Measurements from ENCODE around the gene AMPD3.

Gene AMPD3

DNA sequence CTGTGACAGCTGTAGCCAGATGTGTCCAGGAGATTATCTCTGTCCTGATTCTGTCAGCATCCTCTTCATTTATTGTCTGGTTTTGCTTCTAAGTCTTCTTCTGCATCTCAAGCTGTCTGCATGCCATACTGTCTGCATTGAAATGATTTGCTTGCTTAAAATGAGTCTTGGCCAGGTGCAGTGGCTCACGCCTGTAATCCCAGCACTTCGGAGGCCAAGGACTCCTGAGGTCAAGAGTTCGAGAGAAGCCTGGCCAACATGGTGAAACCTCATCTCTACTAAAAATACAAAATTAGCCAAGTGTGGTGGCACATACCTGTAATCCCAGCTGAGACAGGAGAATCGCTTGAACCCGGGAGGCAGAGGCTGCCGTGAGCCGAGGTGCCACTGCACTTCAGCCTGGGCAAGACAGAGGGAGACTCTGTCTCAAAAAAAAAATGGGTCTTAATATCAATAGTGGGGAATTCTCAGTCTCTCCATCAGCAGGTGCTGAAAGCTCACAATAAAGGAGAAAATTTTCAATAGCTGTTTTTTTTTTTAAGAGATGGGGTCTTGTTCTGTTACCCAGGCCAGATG is 39.2 kb upstream of the AMPD3 start:
- no peak for DNase-seq (ENCODE audit: low spot score)
- TF ChIP-seq, protein P1, sequence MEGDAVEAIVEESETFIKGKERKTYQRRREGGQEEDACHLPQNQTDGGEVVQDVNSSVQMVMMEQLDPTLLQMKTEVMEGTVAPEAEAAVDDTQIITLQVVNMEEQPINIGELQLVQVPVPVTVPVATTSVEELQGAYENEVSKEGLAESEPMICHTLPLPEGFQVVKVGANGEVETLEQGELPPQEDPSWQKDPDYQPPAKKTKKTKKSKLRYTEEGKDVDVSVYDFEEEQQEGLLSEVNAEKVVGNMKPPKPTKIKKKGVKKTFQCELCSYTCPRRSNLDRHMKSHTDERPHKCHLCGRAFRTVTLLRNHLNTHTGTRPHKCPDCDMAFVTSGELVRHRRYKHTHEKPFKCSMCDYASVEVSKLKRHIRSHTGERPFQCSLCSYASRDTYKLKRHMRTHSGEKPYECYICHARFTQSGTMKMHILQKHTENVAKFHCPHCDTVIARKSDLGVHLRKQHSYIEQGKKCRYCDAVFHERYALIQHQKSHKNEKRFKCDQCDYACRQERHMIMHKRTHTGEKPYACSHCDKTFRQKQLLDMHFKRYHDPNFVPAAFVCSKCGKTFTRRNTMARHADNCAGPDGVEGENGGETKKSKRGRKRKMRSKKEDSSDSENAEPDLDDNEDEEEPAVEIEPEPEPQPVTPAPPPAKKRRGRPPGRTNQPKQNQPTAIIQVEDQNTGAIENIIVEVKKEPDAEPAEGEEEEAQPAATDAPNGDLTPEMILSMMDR (conservative IDR thresholded peaks at IDR 0.05; ENCODE audit: low read depth), result no peak
- POLR2A ChIA-PET (ENCODE audit: low non-redundant PET), result interaction anchor here (0.6 kb wide), 1 partner anchor 126 kb away, joined by 4 read pairs; no protein-coding TSS in a partner anchor
- CTCF ChIA-PET, result interaction anchor here (0.6 kb wide), 1 partner anchor 101 kb away, joined by 5 read pairs; no protein-coding TSS in a partner anchor
- H3K27ac ChIP-seq, result no peak overlapping the region

DNA sequence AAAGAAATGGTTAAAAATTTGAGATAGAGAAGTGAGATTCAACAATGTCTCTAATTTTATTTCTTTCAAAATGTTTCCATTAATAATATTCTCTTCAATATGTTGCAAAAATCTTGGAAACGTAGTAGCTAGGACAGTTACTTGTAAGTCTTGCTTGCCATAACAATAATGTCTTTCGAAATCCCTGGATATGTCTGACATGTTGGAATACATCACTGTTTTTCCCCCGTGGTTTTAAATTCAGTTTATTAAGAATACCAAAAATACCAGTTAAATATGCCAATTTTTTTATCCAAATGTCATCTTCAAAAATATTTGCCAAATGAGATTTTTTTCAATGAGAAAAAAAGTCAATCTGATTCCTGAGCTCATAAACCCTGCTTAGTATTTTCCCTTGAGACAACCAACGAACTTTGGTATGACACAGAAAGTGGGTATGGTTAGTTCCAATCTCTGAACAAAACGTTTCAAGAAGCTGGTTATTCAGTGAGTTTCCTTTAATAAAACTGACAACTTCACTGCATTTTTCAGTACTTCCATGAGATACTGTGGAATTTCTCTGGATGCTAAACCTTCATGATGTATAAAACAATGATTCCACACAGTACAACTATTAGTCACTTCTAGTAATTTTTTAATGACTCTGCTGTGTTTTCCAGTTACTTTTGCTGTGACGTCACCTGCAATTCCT is 36.7 kb upstream of the AMPD3 start:
- H3K27ac ChIP-seq, result no peak overlapping the region
- TF ChIP-seq, protein P1 (conservative IDR thresholded peaks at IDR 0.05; ENCODE audit: low read depth), result no peak
- ChIA-PET POLR2A (ENCODE audit: low non-redundant PET) (no interaction called here), CTCF (interaction anchor here (0.7 kb wide), 2 partner anchors 15 to 34 kb away, joined by 3 to 4 read pairs; no protein-coding TSS in a partner anchor)
- no peak for DNase-seq (ENCODE audit: low spot score)

DNA sequence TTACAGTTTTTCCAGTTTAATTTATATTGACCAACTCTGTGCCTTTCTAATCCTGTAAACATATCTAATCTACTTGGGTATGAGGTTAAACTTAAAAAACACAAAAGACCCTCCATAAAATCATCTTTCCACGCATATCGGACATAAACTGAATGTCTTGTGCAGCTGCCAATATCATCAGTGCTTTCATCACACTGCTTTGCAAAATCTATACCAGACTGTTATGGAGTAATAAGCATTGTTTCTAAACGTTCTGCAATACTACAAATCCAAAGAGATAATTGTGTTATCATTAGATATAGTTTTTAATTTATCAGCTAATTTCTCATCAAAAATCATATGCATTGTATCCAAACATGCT is 36.1 kb upstream of the AMPD3 start:
- TF ChIP-seq, protein P1 (conservative IDR thresholded peaks at IDR 0.05; ENCODE audit: low read depth), result no peak

DNA sequence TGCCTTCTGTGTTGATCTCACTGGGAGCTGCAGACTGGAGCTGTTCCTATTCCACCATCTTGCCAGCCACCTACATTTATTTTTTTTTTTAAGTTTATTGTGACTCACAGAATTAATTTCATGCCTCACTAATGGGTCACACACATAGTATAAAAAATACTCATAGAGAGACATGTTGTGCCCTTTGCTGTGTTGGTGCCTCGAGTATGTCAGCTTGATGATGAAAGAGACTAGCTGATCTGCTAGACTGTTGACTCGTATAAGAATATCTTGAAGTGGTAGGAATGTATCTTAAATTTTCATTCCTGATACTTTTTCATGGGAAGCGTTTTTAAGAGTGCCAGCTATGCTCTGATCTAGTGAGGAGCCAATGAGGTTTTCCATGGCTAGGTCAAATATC is 28.6 kb upstream of the AMPD3 start:
- no peak overlapping the region for H3K27ac ChIP-seq
- DNase-seq (ENCODE audit: low spot score), result no peak
- TF ChIP-seq, protein P1 (conservative IDR thresholded peaks at IDR 0.05; ENCODE audit: low read depth), result no peak
- ChIA-PET POLR2A (ENCODE audit: low non-redundant PET) (interaction anchor here (0.6 kb wide), 1 partner anchor 25 kb away, joined by 3 read pairs; no protein-coding TSS in a partner anchor), CTCF (interaction anchor here (0.5 to 0.8 kb wide), 2 partner anchors 303 to 331 kb away, joined by 3 read pairs; no protein-coding TSS in a partner anchor)

More for the DNA sequence above, 36.1 kb upstream of the AMPD3 start:
- no peak overlapping the region for H3K27ac ChIP-seq
- ChIA-PET CTCF (interaction anchor here (0.7 kb wide), 1 partner anchor 15 kb away, joined by 3 read pairs; no protein-coding TSS in a partner anchor), POLR2A (ENCODE audit: low non-redundant PET) (no interaction called here)
- no peak for DNase-seq (ENCODE audit: low spot score)

DNA sequence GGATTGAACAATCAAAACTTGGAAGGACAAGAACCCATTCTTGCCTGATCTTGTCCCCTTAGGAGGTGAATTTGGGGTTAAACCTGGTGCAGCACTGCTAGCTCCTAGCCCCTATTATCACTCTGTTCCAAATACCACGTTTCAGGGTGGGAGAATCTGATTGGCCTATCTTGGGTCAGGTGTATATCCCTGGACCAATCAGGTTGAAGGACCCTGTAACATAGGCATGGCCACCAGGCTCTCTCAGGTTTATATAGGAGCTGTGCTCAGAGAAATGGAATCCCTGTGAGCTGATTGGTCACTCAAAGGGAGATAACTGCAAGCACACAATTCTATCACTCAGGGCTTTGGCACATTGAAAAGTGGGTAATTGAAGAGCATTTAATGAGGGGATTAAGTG is 26.6 kb upstream of the AMPD3 start:
- TF ChIP-seq, protein P1 (conservative IDR thresholded peaks at IDR 0.05; ENCODE audit: low read depth), result no peak
- H3K27ac ChIP-seq, result no peak overlapping the region
- ChIA-PET CTCF (interaction anchor here (0.6 kb wide), 1 partner anchor 352 kb away, joined by 4 read pairs; no protein-coding TSS in a partner anchor), POLR2A (ENCODE audit: low non-redundant PET) (no interaction called here)
- DNase-seq (ENCODE audit: low spot score), result no peak

DNA sequence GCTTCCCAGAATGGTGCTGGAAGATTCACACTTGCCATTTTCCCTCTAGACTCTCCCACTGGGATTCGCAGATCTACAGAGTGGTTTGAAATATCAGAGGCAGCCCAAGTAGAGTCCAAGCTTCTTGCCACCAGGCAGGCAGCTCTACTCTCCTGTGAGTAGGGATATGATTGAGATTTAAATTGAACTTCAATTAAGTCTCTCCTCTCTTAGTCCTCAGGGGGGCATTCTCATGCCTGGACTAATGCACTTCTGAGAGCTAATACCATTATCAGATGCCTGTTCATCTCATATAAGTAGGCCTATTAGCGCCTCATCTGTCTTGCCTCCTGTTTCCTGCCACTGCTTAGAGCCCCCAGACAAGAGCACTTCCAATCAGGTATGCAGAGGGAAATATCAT is 25.5 kb upstream of the AMPD3 start:
- DNase-seq (ENCODE audit: low spot score), result no peak
- TF ChIP-seq, protein P1 (conservative IDR thresholded peaks at IDR 0.05; ENCODE audit: low read depth), result no peak
- POLR2A ChIA-PET (ENCODE audit: low non-redundant PET), result no interaction called here
- CTCF ChIA-PET, result no interaction called here
- no peak overlapping the region for H3K27ac ChIP-seq

Data from RWPE1 (cell line).